GM21390 (cell line): Measurements from ENCODE around the gene FBXO21.
"Not testable (repeated sequence)": the region's sequence is repeated elsewhere in the genome, so short reads cannot be mapped to it uniquely, and the experiment has no call there.

ENCODE experiments used
- ATAC-seq: cut with Tn5 transposase; IDR thresholded peaks from one replicate; pipeline ENCODE4 v1.9.1; 2021; ENCODE audit not compliant: unreplicated experiment

Gene FBXO21, protein sequence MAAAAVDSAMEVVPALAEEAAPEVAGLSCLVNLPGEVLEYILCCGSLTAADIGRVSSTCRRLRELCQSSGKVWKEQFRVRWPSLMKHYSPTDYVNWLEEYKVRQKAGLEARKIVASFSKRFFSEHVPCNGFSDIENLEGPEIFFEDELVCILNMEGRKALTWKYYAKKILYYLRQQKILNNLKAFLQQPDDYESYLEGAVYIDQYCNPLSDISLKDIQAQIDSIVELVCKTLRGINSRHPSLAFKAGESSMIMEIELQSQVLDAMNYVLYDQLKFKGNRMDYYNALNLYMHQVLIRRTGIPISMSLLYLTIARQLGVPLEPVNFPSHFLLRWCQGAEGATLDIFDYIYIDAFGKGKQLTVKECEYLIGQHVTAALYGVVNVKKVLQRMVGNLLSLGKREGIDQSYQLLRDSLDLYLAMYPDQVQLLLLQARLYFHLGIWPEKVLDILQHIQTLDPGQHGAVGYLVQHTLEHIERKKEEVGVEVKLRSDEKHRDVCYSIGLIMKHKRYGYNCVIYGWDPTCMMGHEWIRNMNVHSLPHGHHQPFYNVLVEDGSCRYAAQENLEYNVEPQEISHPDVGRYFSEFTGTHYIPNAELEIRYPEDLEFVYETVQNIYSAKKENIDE

DNA sequence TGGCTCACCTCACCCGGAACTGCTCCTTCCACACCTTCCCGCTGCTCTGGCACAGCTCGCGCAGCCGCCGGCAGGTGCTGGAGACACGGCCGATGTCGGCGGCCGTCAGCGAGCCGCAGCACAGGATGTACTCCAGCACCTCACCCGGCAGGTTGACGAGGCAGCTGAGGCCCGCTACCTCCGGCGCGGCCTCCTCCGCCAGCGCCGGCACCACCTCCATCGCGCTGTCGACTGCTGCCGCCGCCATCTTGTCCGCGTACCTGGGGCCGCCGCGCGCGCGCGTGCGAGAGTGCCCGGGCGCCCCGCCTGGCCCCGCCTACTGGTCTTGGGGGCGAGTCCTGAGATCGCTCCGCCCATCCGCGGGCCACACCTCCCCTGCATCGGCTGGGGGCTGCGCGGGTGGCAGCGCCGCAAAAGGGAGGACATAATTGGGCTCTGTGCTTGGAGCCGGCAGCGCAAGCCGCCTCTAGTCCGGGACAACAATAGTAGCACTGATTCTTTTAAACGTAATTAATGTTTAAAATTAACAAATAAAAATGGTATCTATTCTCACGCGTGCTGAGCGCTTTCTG lies at the start of gene FBXO21:
TSS of gene FBXO21 (minus strand) at position 261 of the 572 bp plus-strand sequence. CDS start at position 247, 14 bp downstream.
- peak; percentile 95 for ATAC-seq

- no peak for ATAC-seq
Observed at GRCh38 chr12:117236456-117237001, 46.3 kb upstream of the FBXO21 start.

- ATAC-seq: no peak
Observed at GRCh38 chr12:117235261-117235660, 45.0 kb upstream of the FBXO21 start.

DNA sequence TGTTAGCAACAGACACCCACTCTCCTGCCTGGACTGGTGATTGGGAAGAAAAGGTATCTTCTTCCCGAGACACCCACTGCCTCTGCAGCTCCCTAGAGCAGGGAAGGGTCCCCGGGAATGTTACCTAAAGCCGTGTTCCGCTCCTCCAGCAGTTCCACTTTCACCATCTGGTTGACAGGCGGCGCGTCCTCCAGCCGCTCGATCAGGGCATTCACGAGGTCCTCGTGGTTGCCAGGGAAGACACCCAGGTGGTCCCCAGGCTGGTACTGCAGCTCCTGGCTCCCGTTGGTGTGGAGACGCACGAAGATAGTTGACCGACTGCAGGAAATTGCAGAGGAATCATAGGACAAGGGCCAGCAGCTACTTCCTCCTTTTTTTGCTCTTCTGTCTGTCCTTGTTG lies 44.2 kb upstream of the FBXO21 start:
- ATAC-seq: no peak

DNA sequence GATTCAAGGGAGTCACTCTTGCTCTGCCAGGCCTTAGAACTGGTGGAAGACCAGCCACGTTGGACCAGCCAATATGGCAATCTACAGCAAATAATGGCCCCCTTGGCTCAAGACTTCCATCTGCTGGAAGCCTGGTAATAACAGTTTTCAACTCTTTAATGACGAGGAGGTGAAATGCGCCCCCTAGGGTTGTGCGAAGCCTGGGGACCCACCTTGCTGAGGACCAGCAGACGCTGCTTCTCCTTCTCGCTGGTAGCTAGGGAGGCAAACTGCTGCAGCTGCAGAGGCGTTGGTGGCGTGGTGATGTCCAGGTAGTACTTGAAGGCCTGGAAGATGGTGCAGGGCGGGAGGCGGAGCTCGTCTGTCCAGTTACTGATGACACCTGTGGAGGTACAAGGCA lies 41.5 kb upstream of the FBXO21 start:
- no peak for ATAC-seq

DNA sequence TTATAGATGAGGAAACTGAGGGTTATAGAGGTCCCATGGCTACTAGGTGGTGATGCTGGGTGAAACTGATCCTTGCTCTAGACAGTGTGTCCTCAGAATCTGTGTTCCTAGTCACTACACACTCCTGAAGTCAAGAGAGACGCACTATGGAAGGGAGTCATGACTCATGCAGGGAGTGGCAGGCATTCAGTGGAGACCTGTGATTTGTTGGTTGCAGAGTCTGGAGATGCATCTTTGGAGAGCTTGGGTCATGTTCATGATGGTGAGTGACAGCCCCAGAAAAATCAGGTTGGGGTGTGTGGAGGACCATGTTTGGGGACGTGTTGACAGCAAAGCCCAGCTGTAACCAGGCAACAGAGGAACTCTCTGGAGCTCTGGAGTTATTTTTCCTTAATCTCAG lies 38.0 kb upstream of the FBXO21 start:
- no peak for ATAC-seq

DNA sequence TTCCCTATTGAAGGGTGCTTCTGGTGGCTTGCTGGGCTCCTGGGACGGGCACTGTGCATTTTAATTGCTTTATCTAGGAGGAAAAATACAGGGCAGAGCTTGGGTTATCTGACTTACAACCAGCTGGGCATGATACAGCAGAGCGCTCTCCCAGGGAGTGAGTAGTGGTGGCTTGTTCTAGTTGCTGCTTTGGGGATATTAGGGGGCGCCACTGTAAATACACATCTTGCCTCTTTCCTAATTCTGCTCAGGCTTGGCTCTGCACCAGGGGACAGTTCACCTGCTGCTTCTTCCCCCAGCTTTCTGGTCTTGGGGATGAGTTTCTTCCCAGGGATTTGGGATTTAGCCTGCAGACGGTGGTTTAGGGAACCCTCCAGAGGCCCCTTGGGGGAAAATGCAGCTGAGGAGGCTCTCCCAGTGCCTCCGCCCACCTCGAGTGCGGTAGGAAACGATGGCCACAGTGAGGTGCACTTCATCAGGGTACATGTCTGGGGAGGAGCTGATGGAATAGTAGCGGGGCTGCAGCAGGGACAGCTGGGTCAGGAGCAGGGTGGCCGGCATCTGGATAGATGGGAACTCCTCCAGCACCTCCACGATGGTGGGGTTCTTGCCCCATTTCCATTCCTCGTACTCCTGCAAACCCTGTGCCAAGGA lies 36.9 kb upstream of the FBXO21 start:
- ATAC-seq: no peak

DNA sequence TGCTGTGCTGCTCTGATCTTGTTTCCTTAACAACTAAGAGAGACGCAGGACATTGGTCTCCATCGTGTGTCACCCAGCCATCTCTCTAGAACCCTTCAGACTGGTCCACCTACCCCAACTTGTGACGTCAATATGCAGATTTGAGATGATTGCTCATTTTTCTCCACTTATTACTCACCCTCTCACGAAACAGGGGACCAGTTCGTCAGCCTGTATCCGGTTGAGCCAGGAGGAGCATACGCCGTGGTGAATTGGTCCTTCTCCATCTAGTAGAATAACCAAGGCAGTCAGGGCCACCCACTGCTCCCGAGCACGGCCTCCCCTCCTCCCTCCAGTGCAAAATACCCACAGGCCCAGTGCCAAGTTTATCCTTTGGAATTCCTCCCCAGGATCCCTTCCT lies 36.2 kb upstream of the FBXO21 start:
- ATAC-seq: no peak

DNA sequence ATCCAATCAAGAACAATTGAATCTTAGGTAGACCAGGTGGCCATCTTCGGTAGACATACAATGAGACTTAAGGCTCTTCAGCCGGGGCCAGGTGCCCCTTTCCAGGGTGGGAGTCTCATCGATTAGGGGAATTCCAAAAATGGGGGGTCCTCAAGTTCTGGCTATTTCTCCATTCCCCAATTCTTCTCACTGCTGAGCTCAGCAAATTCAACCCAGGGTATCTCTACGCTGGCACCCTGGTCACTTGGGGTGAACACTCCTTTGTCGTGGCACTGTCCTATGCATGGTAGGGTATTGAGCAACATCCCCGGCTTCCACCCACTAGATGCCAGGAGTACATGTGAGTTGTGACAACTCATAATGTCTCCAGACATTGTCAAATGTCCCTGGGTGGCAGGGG lies 34.9 kb upstream of the FBXO21 start:
- no peak for ATAC-seq

DNA sequence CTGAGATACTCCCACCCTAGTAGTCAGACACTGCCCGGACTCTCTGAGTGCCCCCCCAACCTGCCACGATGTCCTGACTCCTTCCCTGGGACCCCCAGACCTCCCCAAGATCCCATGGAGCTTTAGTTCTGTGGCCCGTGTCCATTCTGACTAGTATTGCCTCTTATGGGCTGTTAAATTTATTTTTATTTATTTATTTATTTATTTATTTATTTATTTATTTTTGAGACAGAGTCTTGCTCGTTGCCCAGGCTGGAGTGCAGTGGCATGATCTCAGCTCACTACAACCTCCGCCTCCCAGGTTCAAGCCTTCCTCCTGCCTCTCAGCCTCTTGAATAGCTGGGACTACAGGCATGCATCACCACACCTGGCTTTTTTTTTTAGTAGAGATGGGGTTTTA lies 30.7 kb upstream of the FBXO21 start:
- ATAC-seq: not testable (repeated sequence)

DNA sequence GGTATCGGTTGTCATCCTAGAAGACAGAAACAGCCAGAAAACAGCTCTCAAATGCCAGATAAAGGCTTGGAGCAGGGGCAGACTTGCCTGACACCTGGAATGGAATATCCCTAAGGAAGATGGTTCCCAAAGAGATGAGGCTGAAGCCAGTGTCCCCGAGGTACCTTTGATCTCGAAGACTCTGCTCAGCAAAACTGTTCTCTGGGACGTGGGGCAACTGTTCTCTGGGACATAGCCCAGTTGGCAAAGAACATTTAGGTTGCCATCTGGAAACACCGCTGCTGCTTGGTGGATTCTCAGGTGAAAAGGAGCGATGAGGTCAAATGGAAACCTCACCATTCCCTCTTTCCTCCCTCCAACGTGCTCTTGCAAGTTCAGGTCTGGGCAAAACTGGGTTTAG lies 27.9 kb upstream of the FBXO21 start:
- no peak for ATAC-seq

- ATAC-seq: no peak
Observed at GRCh38 chr12:117216686-117217085, 26.4 kb upstream of the FBXO21 start.

GRCh38 chr12:117214797-117215196 lies 24.5 kb upstream of the FBXO21 start:
- no peak for ATAC-seq

DNA sequence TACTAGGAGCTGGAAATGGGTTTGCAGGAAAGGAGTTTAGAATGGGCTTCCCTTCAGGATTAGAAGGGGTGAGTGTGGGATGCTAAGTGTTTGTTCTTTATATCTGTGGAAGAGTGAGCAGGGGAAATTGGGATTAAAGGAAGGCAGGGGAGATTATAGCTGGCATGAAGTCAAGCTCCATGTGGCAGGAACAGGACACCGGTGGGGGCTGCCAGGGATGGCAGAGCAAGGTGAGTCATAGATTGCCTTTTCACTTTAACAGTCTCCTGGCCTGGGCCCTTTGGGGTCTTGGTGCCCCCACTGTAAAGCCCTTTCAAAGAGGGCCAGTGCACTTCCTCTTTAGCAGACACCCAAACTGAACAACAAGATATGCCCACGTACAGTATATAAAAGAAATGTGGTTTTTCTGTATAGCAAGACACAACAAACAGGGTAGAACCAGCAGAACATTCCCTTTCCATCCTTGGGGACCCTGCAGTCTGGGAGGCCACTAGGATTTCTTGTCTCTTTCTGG lies 23.1 kb upstream of the FBXO21 start:
- no peak for ATAC-seq

- peak; percentile 64 for ATAC-seq
Observed at GRCh38 chr12:117212563-117213190, 22.4 kb upstream of the FBXO21 start.

DNA sequence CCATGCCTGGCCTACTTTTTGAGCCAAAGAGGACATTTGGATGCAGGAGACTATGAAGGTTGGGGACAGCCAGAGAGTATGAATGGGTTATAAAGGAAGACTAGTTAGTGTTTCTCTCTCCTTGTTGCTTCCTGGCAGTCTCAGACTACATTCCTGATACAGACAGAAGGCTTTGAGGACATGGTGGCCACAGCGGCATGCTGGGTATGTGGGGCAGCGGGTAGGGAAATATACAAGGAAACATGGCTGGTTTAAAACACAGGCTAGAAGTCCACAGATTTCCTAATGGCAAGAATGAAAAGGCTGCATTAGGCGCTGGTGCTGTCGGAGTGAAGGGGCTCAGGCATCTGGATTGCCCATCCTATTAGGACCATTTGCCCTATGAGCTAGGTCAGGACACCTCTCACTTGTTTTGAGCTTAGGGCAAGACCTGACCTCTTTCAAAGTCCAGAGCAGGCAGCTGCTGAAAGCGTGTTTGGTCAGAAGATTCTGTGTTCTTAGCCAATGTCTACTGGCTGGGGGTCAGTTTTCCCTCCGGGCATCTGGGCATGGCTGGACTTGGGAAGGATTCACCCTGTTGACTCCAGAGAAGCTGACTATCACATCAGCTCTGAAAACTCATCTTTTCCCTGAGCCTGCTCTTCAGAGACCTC lies 20.1 kb upstream of the FBXO21 start:
- ATAC-seq: no peak

- no peak for ATAC-seq
Observed at GRCh38 chr12:117209626-117210025, 19.4 kb upstream of the FBXO21 start.

- ATAC-seq: no peak
Observed at GRCh38 chr12:117208811-117209455, 18.7 kb upstream of the FBXO21 start.

GRCh38 chr12:117208206-117208605 lies 17.9 kb upstream of the FBXO21 start:
- no peak for ATAC-seq

- no peak for ATAC-seq
Observed at GRCh38 chr12:117207675-117208074, 17.4 kb upstream of the FBXO21 start.
